ENCODE measurements around the gene CLPTM1. TPM values are rescaled to one million over a fixed set of nuclear protein-coding genes. Genes with fewer than 3 reads are reported as not detected.

The CLPTM1 gene
- total and polyA plus RNA-seq, 2 of the 8 experiments (the other 6 are each of a cell fraction or from before 2014, with no cell fraction given) = 84.8 to 108 TPM

DNA sequence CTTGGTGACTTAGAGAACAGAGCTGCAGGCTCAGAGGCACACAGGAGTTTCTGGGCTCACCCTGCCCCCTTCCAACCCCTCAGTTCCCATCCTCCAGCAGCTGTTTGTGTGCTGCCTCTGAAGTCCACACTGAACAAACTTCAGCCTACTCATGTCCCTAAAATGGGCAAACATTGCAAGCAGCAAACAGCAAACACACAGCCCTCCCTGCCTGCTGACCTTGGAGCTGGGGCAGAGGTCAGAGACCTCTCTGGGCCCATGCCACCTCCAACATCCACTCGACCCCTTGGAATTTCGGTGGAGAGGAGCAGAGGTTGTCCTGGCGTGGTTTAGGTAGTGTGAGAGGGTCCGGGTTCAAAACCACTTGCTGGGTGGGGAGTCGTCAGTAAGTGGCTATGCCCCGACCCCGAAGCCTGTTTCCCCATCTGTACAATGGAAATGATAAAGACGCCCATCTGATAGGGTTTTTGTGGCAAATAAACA lies 30.9 kb upstream of the CLPTM1 start:
- peak overlapping the region; percentile 6; the same call in 1 of the 2 replicates for H3K18ac ChIP-seq (ENCODE audit: extremely low read depth, low read length)
- H3K4me2 ChIP-seq (ENCODE audit: insufficient read depth in 1 of 2, low read depth in 2 of 2, low read length in 2 of 2) = no peak overlapping the region
- no peak overlapping the region for H2AFZ ChIP-seq (ENCODE audit: low read length)
- H3K27ac ChIP-seq (ENCODE audit: low read depth, low read length) = no peak overlapping the region
- no peak overlapping the region for H2BK120ac ChIP-seq (replicated peaks; ENCODE audit: low read depth, low read length)
- POLR2A ChIA-PET (ENCODE audit: partially characterized antibody) = interaction anchor here (1.6 to 2.9 kb wide), 3 partner anchors 10 to 18 kb away, joined by 4 to 15 read pairs (median 13); partner anchors contain the start of genes APOC1 and APOE
- H2BK15ac ChIP-seq (ENCODE audit: low read length) = no peak overlapping the region
- H4K5ac ChIP-seq (ENCODE audit: insufficient read length, low read depth, low read length) = no peak overlapping the region
- H3K9ac ChIP-seq (replicated peaks in 1 of 4; ENCODE audit: extremely low read depth in 1 of 4, low read depth in 3 of 4, low read length in 3 of 4) = peak overlapping the region in 1 of 4 experiments; percentile 32; a peak in 1 of 7 replicates
- 79% methylated on average over 8 of the region's 8 CpGs; no CpG with 5 or more reads in 1 of the 2 experiments for WGBS, 2 experiments (ENCODE audit: extremely low coverage in 1 of 2, insufficient coverage in 1 of 2, insufficient read length in 1 of 2, insufficient replicate concordance in 2 of 2, low coverage in 1 of 2, low lambda C conversion rate in 2 of 2, missing lambda C conversion rate in 1 of 2)
- CTCF ChIA-PET (ENCODE audit: partially characterized antibody) = interaction anchor here (1.3 kb wide), 1 partner anchor 20 kb away, joined by 3 read pairs; no protein-coding TSS in a partner anchor
- peak overlapping the region; percentile 54 for H4K91ac ChIP-seq (replicated peaks; ENCODE audit: insufficient read length, low read length)
- no peak overlapping the region for H2AK5ac ChIP-seq (ENCODE audit: low read depth, low read length)
- H3K4ac ChIP-seq (replicated peaks; ENCODE audit: insufficient read length, low read depth, low read length) = no peak overlapping the region
- no peaks in the 10 kb centered on the region for H3K79me2 ChIP-seq (ENCODE audit: control insufficient read depth in 1 of 2, insufficient read depth in 2 of 2, low read length in 2 of 2)
- H4K8ac ChIP-seq (ENCODE audit: extremely low read depth, insufficient read depth, low read length) = no peak overlapping the region
- H3K23ac ChIP-seq (ENCODE audit: insufficient read length) = no peak overlapping the region
- no peak overlapping the region for H3K14ac ChIP-seq (ENCODE audit: insufficient read length)
- no peak overlapping the region for H2BK20ac ChIP-seq (ENCODE audit: low read length)
- no peak for FAIRE-seq
- H3K9me3 ChIP-seq (ENCODE audit: insufficient read depth in 2 of 2, low read depth in 1 of 2, low read length in 1 of 2) = peaks cover 0 to 4% of the 10 kb centered on the region in 2 experiments; a peak in 1 of 4 replicates
- no peaks in the 10 kb centered on the region for H3K36me3 ChIP-seq (ENCODE audit: control insufficient read depth in 2 of 4, insufficient read depth in 4 of 4, low read length in 3 of 4)
- DNase-seq (ENCODE audit: low read depth in 1 of 2, low spot score in 2 of 2) = no peak
- no peaks in the 10 kb centered on the region for H3K23me2 ChIP-seq (ENCODE audit: low read depth, low read length)
- TF ChIP-seq KDM1A (IDR thresholded peaks at IDR 0.05; ENCODE audit: borderline replicate concordance, low read length) (no peak), RFX5 (IDR thresholded peaks at IDR 0.05; ENCODE audit: borderline replicate concordance, low read depth, low read length) (peak; percentile 42; the same call in 1 of the 2 replicates), POLR2AphosphoS5 (IDR thresholded peaks at IDR 0.05; ENCODE audit: low read depth, low read length) (no peak)
- no peak overlapping the region for H3K56ac ChIP-seq (replicated peaks; ENCODE audit: insufficient read length, low read depth, low read length)
- no peaks in the 10 kb centered on the region for H3K79me1 ChIP-seq (ENCODE audit: low read depth, low read length)
- no peak overlapping the region for H2BK5ac ChIP-seq (ENCODE audit: low read depth, low read length)
- peaks cover 0 to 1% (median 0%) of the 10 kb centered on the region in 4 experiments; a peak in 1 of 7 replicates for H3K27me3 ChIP-seq (replicated peaks in 1 of 4; ENCODE audit: control insufficient read depth in 3 of 4, extremely low read depth in 1 of 4, insufficient read depth in 3 of 4, low read length in 3 of 4)
- H3K4me1 ChIP-seq (replicated peaks in 1 of 4; ENCODE audit: control insufficient read depth in 3 of 4, insufficient read depth in 4 of 4, low read length in 3 of 4) = peaks cover 0 to 5% (median 0%) of the 10 kb centered on the region in 4 experiments; a peak in 2 of 7 replicates
- H2BK12ac ChIP-seq (ENCODE audit: low read depth, low read length) = peak overlapping the region; percentile 76; the same call in 1 of the 2 replicates
- H3K4me3 ChIP-seq (ENCODE audit: extremely low read depth in 1 of 4, insufficient read depth in 2 of 4, low read depth in 3 of 4, low read length in 4 of 4) = no peak overlapping the region
- no peaks in the 10 kb centered on the region for H4K20me1 ChIP-seq (replicated peaks in 1 of 2; ENCODE audit: control insufficient read depth in 1 of 2, insufficient read depth in 2 of 2, low read length in 2 of 2)
